Endothelial cell of umbilical vein (primary cell): ENCODE measurements around the gene RNF213.

Source experiments
- CTCF ChIP-seq, 2 donors: IDR thresholded peaks; 1 replicate in 1 of 2; 2 replicates in 1 of 2; pipeline ENCODE4 v1.5.1; 2011; ENCODE audit warnings: low read length in 2 of 2, mild to moderate bottlenecking in 2 of 2, moderate library complexity in 2 of 2, control low read depth in 1 of 2, inconsistent platforms in 1 of 2, low read depth in 1 of 2; ENCODE audit not compliant: insufficient read depth in 1 of 2; ENCODE audit errors: extremely low read depth in 1 of 2
- POLR2A ChIP-seq: IDR thresholded peaks from 2 replicates; pipeline ENCODE4 v1.6.1; 2012; ENCODE audit warnings: low read depth, mild to moderate bottlenecking, control low read depth, low read length

GRCh38 chr17:80352216-80352895 is 91.7 kb downstream of the RNF213 start:
- TF ChIP-seq POLR2A = no peak
- TF ChIP-seq CTCF (IDR thresholded peaks at IDR 0.05; ENCODE audit: extremely low read depth in 1 of 2, insufficient read depth in 1 of 2, low read depth in 1 of 2, low read length in 2 of 2) = no peak
